ENCODE data around the gene SMLR1.

SMLR1 gene

DNA sequence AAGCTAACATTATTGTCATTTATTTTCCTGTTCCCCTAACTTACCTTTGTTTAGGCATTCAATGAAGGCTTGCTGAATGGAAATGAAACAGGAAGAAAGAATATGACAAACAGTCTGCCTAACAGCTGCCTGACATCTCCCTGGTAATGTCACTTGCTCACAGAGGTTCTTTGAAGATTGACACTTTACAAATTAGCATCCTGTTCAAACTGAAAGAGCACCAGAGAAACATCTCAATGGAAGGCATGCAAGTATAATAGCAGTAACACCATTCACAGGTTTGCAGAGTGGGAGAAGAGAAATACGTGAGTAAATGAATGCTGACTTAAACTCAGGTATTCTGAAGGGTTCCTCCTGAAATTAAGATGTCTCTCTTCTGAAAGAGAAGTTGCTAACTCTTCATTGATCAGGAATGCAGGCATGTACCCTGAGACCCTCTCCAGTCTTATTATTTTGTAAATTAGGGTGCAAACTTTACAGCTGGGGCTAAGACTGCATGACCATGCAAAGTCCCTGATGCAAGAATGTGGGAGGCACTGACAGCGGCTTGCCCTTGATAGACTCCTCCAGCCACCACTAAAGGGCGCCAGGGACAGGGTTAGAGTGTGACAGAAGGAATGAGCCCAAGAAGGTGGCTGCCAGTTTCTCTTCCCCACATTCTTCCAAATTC lies 1.3 kb upstream of the SMLR1 start:
- H3K4me3 ChIP-seq (ENCODE audit: low read depth, low read length): no peak overlapping the region
- in situ Hi-C loops (cut with HindIII; ENCODE audit: low sequenced_read_pairs): loop anchor here (25.0 kb wide), 1 partner anchor 764 kb away; no protein-coding TSS in a partner anchor
- TF ChIP-seq, protein P1, sequence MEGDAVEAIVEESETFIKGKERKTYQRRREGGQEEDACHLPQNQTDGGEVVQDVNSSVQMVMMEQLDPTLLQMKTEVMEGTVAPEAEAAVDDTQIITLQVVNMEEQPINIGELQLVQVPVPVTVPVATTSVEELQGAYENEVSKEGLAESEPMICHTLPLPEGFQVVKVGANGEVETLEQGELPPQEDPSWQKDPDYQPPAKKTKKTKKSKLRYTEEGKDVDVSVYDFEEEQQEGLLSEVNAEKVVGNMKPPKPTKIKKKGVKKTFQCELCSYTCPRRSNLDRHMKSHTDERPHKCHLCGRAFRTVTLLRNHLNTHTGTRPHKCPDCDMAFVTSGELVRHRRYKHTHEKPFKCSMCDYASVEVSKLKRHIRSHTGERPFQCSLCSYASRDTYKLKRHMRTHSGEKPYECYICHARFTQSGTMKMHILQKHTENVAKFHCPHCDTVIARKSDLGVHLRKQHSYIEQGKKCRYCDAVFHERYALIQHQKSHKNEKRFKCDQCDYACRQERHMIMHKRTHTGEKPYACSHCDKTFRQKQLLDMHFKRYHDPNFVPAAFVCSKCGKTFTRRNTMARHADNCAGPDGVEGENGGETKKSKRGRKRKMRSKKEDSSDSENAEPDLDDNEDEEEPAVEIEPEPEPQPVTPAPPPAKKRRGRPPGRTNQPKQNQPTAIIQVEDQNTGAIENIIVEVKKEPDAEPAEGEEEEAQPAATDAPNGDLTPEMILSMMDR (IDR thresholded peaks at IDR 0.05; ENCODE audit: low read depth, low read length, missing control alignments): no peak
- DNase-seq (ENCODE audit: low read depth): no peak

DNA sequence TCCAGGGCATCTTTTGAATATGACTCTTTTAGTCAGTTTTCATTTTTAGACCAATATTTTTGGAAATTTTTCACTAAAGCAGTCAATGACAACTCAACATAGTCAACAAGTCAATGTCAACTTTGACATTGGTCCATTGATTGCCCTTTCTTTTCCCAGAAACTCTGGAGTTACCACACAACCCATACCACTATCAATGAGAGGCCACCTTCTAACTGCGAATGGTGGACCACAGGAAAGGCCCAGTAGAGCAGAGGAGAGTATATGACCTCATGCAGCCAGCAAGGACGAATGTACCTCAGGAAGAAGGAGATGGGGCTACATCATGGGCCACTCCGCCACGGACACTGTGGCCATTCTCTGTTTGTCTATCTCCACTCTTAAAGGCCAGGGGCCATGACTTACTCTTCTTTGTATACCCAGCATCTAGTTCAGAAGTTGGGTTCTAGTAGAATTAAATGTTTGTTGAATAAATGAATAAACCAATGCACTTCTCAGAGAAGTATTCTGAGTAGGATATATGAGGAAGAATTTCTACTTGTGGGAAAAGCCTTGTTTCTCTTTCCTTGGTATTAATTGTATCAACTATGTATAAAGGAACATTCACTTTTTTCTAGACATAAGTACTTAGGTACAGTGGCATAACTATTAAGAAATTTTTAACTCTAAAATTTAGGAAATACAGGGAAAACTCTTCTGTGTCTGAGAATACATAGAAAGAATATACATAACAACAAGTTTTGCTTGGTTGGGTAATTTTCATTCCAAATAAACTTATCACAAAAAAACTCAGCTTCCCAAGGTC lies 562 bp upstream of the SMLR1 start:
- no peak for DNase-seq (ENCODE audit: low read depth)
- in situ Hi-C loops (cut with HindIII; ENCODE audit: low sequenced_read_pairs): loop anchor here (25.0 kb wide), 1 partner anchor 764 kb away; no protein-coding TSS in a partner anchor
- TF ChIP-seq, protein P1 (IDR thresholded peaks at IDR 0.05; ENCODE audit: low read depth, low read length, missing control alignments): no peak
- no peak overlapping the region for H3K4me3 ChIP-seq (ENCODE audit: low read depth, low read length)

DNA sequence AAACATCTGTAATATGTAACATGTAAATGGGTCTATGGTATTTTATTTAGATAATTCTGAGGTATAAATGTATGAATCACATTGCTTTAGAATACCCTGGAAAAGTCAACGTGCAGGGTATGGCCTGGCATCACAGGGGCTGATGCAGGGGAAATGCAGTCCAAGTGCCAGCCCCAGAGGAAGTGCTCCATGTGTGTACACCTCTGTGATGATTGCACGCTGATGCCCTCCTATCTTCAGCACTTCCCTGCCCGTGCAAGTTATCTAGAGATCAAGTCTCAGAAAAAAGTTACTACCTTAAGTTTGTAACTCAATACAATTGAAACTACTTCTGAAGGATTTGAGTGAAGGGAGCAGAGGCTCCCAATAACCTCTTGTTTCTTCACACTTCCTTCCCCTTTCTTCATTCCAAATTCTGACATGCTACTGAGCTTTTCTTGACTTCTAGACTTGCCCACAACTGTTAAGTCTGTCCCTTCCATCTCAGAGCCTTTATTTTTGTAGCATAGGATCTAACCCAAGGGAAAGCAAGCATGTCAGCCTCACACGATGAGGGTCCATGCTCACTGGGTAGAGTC lies 2.2 kb downstream of the SMLR1 start:
- no peak for DNase-seq (ENCODE audit: low read depth)
- H3K4me3 ChIP-seq (ENCODE audit: low read depth, low read length): no peak overlapping the region

DNA sequence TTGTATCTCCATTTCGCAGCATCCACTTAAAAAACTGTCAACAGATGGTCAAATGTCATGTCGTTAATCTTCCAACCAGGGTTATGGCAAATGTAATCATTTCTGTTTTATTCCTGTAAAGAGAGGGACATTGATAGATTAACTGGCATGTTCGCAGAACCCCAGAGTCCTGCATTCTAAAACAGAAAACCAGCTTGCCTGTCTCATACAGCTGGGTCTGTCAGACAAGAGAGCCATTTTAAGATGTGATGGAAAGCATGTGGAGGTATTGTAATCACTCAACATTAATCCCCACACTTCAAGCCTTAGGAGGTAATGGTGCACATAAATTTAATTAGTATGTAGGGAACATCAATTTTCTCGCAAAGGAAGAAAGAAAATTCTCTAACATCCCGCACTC lies 4.4 kb downstream of the SMLR1 start:
- in situ Hi-C loops (cut with HindIII; ENCODE audit: low sequenced_read_pairs): loop anchor here (25.0 kb wide), 1 partner anchor 769 kb away; no protein-coding TSS in a partner anchor
- no peak overlapping the region for H3K4me3 ChIP-seq (ENCODE audit: low read depth, low read length)
- TF ChIP-seq, protein P1 (IDR thresholded peaks at IDR 0.05; ENCODE audit: low read depth, low read length, missing control alignments): no peak
- no peak for DNase-seq (ENCODE audit: low read depth)

More for the DNA sequence above, 2.2 kb downstream of the SMLR1 start:
- in situ Hi-C loops (cut with HindIII; ENCODE audit: low sequenced_read_pairs): loop anchor here (25.0 kb wide), 1 partner anchor 767 kb away; no protein-coding TSS in a partner anchor
- TF ChIP-seq, protein P1 (IDR thresholded peaks at IDR 0.05; ENCODE audit: low read depth, low read length, missing control alignments): no peak

DNA sequence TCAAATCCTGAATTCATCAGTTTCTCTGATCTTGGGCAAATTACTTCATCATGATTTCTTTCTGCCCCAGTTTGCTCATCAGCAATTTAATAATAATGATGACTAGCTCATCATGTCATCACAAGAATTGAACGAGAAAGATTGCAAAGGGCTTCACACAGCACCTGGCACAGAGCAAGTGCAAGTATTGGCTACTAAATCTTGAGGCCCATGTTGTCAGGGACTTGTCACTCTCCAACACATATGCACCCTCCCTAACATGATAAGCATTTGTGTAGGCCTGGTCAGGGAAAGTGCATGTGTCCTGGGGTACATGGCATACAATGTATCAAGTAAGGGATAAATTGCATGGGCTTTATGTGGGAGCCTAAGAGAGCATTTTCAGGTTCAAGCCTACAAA lies 6.4 kb downstream of the SMLR1 start:
- TF ChIP-seq, protein P1 (IDR thresholded peaks at IDR 0.05; ENCODE audit: low read depth, low read length, missing control alignments): no peak
- DNase-seq (ENCODE audit: low read depth): no peak
- in situ Hi-C loops (cut with HindIII; ENCODE audit: low sequenced_read_pairs): loop anchor here (25.0 kb wide), 1 partner anchor 771 kb away; no protein-coding TSS in a partner anchor
- H3K4me3 ChIP-seq (ENCODE audit: low read depth, low read length): no peak overlapping the region

DNA sequence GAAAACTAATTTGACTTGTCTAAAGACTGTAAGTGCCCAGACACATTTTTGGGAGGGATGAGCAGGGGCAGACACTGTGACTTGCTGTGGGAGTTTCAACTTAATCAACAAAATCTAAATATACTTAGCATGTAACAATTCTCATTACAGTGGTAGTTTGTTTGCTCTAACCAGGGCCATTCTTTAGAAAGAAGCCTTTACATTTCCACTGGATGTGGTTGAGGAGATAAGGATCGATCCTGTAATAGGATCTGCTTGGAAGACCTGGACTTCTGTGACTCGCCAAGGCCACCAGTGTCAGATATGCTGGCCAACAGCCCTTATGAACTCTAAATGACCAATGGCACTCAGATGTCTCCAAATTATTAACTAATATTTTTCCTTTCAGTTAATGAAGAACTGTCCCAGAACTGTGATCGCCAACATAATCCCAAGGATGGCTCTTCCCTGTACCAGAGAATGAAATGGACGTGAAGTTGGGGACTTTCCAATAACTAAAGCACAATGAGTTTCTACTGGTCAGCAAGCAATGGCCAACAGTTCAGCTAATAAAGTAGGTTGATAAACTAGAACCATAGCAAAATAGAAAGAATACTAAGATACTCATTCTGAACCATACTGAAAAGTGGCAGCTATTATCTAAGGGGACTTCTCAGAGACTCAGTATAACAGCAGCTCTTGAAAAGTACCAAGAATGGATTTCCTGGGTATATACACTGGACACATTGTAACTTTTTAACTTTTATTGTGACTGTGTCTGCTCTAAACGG lies 7.5 kb downstream of the SMLR1 start:
- no peak overlapping the region for H3K4me3 ChIP-seq (ENCODE audit: low read depth, low read length)
- TF ChIP-seq, protein P1 (IDR thresholded peaks at IDR 0.05; ENCODE audit: low read depth, low read length, missing control alignments): no peak
- in situ Hi-C loops (cut with HindIII; ENCODE audit: low sequenced_read_pairs): loop anchor here (25.0 kb wide), 1 partner anchor 772 kb away; no protein-coding TSS in a partner anchor
- no peak for DNase-seq (ENCODE audit: low read depth)

Measured in astrocyte of the cerebellum (primary cell).